ELF-1 (cell line): ENCODE data around the gene ZNF606.
A peak's percentile ranks its signal among the peaks of the same experiment; 100 is the strongest.
"Not testable (repeated sequence)": the region's sequence is repeated elsewhere in the genome, so short reads cannot be mapped to it uniquely, and the experiment has no call there.

ENCODE experiments used
- DNase-seq: peaks from one replicate; pipeline ENCODE4 v3.0.0-alpha.2; 2016; ENCODE audit warnings: low read depth, low spot score

ZNF606 gene

DNA sequence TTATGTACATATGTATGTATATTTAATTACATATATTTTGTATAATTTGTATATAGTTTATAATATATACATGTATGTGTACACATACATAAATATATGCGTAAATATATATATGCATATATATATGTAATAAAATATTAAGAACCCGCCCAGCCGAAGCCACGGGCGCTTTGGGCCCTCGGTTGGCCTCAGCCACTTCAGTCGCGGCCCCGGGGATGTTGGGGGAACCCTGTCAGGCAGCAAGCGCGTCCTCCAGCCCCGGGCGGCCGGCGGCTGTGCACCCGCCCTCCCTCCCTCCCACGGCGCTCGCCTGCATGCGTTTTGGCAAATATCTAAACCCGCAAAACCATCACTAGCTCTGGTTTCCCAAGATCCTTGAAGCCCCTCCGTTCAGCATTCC lies 7.9 kb upstream of the ZNF606 start:
- no peak for DNase-seq

DNA sequence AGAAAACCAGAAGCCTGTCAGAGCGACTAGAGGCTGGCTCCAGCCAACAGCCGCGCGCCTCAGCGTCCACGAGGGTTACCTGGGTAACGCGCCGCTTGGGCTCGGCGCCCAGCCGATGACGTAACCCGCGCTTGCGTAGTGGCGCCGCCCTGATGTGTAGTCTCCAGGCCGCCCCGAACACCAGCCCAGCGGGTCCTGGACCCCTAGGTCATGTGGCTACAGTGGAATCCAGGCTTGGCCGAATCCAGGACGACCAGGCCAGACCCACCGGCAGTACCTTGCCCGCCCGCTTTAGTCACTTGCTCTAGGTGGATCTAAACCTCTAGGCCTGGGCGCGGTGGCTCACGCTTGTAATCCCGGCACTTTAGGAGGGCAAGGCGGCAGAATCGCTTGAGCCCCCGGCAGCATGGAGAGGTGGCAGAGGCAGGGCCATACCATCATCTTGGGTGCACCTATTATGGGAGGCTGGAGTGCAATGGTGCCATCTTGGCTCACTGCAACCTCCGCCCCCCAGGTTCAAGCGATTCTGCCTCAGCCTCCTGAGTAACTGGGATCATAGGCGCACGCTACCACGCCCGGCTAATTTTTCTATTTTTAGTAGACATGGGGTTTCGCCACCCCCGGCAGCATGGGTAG lies 7.2 kb upstream of the ZNF606 start:
- DNase-seq = peak; percentile 91

DNA sequence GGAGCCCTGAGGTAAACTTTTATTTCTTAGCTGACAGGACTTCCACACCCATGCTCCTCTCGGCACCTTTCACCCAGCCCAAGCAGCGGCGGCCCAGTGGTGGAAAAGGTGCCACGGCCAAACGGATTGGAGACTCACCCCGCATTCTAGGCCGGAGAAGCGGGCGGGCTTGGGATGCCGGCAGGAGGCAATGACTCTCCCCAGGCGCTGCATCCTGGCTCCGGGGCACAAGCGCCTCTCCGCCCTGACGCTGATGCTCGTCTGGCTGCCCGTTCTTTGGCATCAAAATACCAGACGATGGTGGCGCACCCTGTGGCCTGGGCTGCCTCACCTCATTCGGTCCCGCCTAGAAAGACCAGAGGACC lies 6.7 kb upstream of the ZNF606 start:
- DNase-seq = no peak

DNA sequence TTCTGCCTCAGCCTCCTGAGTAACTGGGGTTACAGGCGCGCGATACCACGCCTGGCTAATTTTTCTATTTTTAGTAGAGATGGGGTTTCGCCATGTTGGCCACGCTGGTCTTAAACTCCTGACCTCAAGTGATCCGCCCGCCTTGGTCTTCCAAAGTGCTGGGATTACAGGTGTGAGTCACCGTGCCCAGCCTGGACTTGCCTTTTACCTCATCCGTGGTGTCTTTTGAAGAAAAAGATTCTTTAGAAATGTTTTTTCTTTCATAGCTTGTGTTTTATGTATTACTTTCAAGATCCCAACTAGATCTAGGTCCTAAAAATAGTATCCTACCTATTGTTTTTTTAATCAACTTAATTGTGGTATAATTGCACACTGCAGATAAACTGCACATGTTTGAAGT lies 6.3 kb upstream of the ZNF606 start:
- not testable (repeated sequence) for DNase-seq

DNA sequence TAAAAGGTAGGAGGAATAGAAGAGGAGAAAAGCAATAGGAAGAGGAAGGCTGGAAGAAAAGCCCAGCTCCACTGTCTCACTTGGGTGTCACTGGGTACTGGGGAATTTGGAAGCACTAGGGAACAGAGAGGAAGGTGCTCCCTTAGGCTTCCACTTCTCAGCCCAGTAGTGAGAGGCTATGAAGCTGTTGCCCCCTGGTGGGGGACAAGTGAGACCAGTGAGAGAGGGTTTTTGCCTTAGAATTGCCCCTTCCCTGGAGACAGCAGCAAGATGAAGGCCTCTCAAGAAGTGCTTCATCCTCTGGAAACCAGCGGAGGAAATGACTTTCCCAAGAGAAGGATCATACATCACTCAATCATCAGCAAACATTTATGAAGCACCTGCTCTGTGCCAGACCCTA lies 4.7 kb upstream of the ZNF606 start:
- DNase-seq = no peak

DNA sequence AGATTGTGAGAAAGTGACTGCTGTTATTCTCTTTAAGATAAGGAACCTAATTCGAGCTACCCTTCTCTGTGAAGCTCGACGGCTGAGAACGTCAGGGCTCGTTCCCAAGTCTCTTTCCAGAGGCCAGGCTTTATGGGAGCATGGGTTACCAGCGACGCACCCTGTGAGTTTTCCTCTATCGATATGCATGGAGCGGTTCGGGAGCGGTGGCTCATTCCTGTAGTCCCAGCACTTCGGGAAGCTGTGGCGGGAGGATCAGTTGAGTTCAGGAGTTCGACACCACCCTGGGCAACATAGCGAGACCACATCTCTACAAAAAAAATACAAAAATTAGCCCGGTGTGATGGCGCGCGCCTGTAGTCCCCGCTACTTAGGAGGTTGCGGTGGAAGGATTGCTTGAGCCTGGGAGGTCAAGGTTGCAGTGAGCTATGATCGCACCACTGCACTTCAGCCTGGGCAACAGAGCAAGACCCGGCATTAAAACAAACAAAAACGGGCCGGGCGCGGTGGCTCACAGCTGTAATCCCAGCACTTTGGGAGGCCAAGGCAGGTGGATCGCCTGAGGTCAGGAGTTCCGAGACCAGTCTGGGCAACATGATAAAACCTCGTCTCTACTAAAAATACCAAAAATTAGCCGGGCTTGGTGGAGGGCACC lies 681 bp upstream of the ZNF606 start:
- DNase-seq = no peak

DNA sequence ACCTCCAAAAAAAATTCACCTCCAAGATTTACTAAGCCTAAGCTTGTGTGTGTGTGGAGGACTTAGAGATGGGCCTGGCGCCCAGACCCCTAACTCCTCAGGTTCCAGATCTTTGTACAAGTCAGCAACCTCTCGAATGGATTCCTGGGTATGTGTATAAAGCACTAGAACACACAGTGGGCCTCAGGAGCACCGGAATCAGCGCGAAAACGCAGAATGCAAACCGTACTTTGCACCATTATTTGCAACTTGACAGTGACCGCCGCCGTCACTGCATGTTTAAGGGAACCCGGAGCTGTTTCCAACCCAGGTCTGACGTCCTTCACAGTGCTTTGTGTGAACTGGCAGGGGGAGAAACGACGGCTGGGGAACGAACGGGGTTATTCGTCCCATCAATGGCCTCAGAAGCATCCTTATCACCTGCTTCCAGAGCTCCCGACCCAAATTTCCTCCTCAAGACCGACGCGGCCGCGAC lies 688 bp downstream of the ZNF606 start:
- DNase-seq = no peak

DNA sequence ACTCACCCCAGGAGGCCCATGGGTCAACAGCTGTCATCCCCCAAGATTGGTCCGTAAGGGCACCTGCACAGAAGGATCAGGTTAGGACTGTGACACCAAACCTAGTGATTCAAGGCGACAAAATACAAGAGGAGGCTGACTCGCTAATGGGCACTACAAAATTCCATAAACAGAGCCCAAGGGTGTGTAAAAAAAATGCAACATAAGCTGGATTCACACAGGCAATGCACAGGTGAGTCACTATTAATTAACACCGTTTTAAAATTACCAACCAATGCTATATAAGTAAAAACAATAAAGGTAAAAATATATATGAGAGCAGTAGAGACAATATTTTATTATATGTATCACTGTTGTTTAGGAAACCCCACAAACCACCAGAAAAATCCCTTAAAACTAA lies 1.9 kb downstream of the ZNF606 start:
- no peak for DNase-seq

DNA sequence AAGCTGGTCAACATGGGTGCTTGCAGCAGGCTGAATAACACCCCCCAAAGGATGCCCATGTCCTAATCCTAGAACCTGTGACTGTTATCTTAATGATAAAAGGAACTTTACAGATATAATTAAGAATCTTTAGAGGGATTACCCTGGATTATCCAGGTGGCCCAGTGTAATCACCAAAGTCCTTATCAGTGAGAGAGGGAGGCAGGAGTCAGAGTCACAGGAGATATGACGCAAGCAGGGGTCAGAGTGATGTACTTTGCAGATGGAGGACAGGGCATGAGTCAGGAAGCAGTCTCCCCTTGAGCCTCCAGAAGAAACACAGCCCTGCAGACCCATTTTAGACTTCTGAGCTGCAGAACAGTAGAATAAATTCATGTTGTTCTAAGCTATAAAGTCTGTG lies 9.8 kb downstream of the ZNF606 start:
- DNase-seq = no peak

DNA sequence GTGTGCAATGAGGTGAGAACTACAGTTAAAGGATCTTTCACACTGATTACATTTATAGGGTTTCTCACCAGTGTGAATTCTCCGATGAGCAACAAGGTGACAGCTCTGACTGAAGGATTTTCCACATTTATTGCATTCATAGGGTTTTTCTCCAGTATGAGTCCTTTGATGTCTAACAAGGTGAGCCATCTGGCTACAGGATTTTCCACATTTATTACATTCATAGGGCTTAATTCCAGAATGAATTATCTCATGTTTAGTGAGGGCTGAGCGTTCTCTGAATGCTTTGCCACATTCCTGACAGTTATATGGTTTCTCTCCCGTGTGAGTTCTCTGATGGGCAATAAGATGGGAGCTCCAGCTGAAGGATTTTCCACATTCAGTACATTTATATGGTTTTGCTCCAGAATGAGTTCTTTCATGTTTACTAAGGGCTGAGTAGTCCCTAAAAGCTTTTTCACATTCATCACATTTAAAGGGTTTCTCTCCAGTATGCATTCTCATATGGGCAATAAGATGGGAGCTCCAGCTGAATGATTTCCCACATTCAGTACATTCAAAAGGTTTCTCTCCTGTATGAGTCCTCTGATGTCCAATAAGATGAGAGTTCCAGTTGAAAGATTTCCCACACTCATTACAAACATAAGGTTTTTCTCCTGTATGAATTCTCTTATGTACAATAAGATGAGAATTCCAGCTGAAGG lies 23.9 kb downstream of the ZNF606 start:
- DNase-seq = no peak

DNA sequence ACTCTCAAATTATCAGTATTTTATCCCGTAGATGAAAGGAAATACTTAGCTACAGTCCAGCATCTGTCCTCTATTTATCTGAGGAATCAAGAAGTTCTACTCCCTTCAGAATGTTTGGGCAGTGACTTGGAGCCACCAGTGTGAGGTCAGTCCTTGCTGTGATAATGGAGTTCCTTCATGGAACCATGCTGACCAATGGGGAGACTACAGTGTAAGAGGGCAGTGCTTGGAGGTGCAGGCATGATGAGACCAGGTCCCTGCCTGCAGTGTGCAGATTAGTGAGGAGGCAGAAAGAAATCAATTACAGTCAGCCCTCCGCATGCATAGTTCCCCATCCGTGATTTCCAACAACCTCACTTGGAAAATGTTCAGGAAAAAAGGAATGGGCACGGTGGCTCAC lies 28.2 kb downstream of the ZNF606 start, which contains the start of gene C19orf18:
TSS of gene C19orf18 (minus strand) at position 101 of the 400 bp plus-strand sequence. CDS start 102 bp downstream, outside the sequence.
- no peak for DNase-seq

DNA sequence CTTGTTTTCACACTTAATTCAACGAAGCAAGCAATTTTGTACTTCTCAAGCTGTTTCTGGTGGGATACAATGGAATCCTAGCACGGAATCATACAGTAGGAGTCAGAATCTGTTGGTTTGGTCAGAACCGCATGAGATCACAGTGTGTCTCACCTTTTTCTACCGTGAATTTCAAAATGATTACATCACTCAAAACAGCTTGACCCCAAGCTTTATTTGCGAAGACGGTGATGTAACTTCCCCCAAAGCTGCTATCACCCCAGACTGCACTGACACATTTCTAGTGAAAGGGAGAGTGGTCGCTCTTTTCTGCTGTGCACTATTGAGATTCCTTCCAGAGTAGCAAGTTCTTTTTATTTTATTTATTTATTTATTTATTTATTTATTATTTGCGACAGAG lies 37.9 kb downstream of the ZNF606 start:
- no peak for DNase-seq

DNA sequence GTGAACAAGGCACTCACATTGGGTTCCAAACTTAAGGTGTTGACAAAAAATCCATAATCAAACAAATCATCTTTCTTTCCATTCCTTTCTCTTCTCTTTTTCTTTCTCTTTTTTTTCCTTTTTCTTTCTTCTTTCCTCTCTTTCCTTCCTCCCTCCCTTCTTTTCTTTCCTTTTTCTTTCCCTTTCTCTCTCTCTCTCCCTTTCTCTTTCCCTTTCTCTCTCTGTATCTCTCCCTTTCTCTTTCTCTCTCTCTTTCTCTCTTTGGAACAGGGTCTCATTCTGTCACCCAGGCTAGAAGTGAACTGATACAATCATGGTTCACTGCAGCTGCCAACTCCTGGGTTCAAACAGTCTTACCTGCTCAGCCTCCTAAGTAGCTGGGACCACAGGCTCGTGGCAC lies 40.8 kb downstream of the ZNF606 start:
- no peak for DNase-seq

DNA sequence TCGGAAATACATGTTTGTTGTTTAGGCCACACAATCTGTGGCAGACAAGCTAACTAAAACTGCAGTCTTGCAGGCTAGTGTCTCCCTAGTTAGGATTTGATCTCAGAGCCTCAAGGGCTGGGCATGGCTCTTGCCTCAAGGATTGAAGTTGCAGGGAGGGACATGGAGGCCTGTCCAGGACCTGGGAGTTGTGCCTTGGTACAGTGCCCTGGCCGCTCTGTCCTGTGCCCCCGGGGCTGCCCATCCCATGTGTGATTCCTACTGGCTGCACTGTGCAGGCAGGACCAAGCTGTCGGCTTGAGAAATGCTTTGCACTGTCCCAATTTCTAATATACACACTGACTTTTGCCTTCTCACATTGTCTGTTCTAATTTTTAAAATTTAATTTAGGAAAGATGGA lies 47.6 kb downstream of the ZNF606 start:
- no peak for DNase-seq

DNA sequence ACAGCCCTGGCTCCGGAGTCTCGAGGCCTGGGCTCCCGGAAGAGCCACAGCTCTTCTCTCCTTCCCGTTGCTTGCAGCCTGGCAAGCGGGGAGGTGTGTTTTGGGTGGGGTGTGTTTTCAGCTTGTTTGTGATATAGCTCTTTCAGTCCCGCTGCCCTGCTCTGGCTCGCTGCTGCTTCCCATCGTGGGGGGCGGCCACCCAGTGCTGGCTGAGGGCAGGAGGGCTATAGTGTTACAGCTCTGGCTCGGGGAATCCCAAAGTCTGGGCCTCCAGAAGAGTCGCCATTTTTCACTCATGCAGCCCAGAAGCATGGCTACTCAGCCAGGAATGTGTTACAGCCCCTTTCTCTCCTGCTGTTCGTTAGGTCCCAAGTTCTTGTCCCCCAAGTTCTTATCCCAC lies 52.9 kb downstream of the ZNF606 start:
- no peak for DNase-seq

DNA sequence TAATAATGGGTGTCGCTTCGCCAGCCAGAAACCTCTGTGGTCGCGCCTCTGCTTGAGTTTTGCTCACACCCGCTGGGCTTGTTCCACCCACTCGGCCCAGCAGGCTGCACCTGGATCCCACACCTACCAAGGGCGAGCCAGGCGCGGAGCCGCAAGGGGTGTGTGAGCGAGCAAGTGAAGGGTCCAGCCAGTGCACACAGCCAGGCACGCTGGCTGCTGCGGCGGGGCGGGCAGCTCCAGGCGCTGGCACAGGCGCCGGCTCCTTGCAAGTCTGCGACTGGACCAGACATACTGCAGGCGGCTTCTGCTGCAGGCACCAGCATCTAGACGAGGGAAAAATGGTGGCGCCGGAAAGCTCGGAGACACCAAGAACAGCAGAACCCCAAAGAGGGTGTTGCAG lies 53.3 kb downstream of the ZNF606 start:
- no peak for DNase-seq

DNA sequence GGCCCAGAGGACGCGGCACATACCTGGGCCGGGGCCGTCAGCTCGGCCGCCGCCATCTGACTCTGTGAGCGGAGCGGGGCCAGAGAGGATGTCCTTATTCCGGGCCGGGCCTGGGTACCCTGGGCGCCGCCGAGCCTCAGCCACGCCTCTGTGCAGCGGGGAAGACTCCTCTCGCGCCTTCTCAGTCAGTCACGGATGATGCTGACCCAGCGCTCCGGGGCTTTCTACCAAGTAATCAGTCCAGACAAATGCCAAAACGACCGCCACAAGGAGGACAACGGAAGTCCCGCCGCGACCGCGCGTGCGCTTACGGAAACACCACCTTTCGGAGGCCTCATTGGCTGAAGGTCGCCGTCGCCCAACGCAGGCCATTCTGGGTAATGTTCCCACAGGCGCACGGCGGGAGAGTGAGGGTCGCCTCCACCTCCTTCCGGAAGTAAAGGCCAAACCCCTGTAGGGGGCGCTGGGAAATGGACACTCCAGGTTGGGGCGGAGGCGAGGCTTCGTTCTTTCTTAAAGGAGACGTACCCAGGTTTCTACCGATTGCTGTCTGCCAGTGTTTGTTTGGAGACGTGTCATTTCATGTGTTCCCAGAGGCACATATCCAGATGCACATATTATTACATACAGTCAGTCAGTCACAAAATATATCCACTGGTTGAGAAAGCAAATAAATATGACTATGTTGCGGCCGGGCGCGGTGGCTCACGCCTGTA lies 55.0 kb downstream of the ZNF606 start, which contains the start of gene ZNF256:
TSS of gene ZNF256 (minus strand) at position 288 of the 716 bp plus-strand sequence. CDS start at position 56, 232 bp downstream.
- peak; percentile 98 for DNase-seq

DNA sequence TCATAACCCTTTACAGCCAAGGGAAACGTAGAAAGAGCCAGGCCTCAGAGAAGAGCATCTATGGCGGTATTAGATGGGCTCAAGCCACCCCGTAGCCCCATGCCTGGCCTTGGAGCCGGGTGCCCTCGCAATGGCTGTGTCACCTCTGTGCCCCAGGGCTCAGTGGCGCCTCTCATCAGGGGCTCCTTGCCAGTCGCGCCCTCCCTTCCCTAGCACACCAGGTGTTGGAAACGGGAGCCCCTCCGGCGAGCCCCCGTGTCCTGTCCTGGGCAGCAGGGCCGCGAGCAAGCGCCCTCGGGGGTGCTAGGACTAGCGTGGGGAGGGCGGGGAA lies 55.6 kb downstream of the ZNF606 start:
- no peak for DNase-seq

DNA sequence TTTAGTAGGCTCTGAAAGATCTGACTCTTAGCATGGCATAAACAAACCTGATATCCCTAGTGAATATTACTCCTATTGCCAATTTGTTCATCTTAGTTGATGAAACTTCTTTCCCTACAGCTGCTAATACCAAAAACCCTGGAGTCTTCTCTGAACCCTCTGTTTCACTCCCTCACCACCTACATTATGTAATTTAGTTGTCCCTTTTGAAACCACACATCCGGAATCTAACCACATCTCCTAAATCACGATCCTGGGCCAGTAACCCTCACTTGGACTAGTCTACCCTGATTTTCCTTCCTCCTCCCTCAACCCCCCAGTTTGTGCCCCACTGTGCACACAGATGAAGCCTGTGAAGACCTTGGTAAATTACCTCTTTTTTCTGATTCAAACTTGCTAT lies 56.3 kb downstream of the ZNF606 start:
- no peak for DNase-seq

DNA sequence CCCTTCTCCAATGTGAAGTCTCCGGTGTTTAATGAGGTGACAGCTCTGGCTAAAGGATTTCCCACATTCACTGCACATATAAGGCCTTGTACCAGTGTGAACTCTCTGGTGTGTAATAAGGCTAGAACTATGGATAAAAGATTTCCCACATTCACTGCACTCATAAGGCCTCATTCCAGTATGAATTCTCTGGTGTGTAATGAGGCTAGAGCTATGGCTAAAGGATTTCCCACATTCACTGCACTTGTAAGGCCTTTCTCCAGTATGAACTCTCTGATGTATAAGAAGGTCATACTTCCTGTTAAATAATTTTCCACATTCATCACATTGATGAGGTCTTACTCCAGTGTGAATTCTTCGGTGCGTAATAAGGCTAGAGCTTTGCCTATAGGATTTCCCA lies 61.0 kb downstream of the ZNF606 start:
- DNase-seq = no peak

DNA sequence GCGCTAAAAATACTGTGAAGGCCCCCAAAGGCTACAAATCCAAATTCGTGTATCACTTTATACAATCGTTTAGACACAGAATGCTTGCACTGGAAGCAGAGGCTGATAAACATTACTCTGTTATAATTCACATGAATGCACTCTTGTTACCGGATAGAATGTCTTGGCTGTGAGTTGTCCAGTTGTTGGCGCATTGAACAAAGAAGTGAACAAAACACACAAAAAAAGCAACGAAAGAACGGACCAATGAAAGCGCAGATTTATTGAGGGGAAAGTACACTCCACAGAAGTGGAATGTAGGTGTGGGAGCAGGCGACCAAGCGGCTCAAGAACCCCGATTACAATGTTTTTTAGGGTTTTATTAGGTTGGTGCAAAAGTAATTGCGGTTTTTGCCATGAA lies 66.9 kb downstream of the ZNF606 start:
- no peak for DNase-seq
